Ectodermal cell (in vitro differentiated cells): ENCODE results near the gene LRRC23.
"Not testable (repeated sequence)": the region's sequence is repeated elsewhere in the genome, so short reads cannot be mapped to it uniquely, and the experiment has no call there.

ENCODE experiments used
- H3K27ac ChIP-seq: 2 replicates; pipeline ENCODE4 v1.7.0; 2013; ENCODE audit warnings: mild to moderate bottlenecking, low read depth, low read length; ENCODE audit not compliant: insufficient read depth, poor library complexity, severe bottlenecking
- H3K27me3 ChIP-seq: 2 replicates; pipeline ENCODE4 v1.7.0; 2013; ENCODE audit warnings: mild to moderate bottlenecking, low read length; ENCODE audit not compliant: insufficient read depth, control insufficient read depth, poor library complexity, severe bottlenecking
- H3K36me3 ChIP-seq: one replicate; pipeline ENCODE4 v1.7.0; 2013; ENCODE audit warnings: low read length; ENCODE audit not compliant: control insufficient read depth, insufficient read depth
- H3K4me1 ChIP-seq: one replicate; pipeline ENCODE4 v1.7.0; 2013; ENCODE audit warnings: low read length; ENCODE audit not compliant: control insufficient read depth, insufficient read depth
- H3K4me3 ChIP-seq: 2 replicates; pipeline ENCODE4 v1.7.0; 2013; ENCODE audit warnings: low read depth, low read length, control low read depth; ENCODE audit not compliant: insufficient read depth
- H3K9me3 ChIP-seq: 2 replicates; pipeline ENCODE4 v1.7.0; 2013; ENCODE audit warnings: mild to moderate bottlenecking, low read length, moderate library complexity; ENCODE audit not compliant: control insufficient read depth
- WGBS, 2 experiments: methylation state at CpG; one replicate each; pipeline ENCODE4 v1.1.7; 2013; ENCODE audit warnings: missing lambda C conversion rate in 2 of 2; 5-methylcytosine and 5-hydroxymethylcytosine counted together

Gene LRRC23

DNA sequence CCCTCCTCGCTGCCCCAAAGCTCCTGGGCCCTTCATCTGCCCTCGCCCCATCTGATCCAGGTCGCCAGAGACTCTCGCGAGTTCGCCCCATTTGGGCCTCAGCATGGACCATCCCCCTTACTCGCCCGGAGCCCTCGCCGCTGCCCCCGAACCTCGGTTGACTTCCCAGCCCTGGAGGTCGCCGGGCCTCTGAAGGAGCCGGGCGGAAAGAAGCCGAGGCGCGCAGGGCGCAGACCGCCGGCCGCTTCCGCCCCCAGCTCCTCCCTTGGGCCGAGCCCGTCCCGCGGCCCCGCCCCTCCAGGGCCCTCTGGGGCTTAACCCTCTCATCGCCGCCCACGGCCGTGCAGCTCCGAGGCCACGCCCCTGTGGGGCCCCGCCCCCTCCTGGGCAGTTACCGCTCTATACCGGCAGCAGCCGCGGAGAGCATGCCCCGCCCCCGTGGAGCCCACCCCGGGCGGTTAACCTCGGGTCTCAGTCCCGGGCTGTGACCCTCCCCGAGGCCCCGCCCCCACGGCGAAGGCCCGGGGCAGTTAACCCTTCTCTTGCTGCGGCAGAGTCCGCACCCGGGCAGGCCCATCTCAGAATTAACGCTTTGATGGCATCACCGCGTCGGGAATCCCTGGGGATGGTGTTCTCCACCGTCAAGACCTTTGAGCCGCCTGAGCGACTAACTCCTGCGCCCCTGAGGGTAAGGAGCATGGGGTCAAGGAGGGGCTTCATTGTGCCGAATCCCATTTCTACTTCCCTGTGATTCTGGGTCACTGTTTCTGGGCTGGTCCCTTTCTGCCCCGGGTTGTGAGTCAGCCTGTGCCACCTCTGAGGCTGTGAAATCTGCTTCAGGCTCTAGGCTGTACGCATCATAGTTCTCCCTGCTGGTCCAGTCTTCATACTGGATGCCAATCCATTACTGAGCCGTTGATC, 31.3 kb upstream of the LRRC23 start, which contains the start of gene SPSB2:
TSS of gene SPSB2 (minus strand) at position 210 of the 921 bp plus-strand sequence. CDS start 402 bp downstream, outside the sequence.
- no peaks in the 10 kb centered on the region for H3K27me3 ChIP-seq
- 1% methylated on average over 66 of the region's 66 CpGs for WGBS, 2 experiments

DNA sequence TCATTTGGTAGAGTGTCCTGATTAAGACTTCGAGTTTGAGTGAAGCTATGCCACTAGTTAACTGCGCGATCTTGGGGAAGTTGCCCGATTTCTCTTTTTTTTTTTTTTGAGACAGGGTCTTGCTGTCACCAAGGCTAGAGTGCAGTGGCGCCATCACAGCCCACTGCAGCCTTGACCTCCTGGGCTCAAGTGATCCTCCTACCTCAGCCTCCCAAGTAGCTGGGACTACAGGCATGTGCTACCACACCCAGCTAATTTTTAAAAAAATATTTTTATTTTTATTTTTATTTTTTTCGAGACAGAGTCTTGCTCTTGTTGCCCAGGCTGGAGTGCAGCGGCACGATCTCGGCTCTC, 30.6 kb upstream of the LRRC23 start:
- 68 to 70% methylated on average over 9 of the region's 9 CpGs for WGBS, 2 experiments
- Histone ChIP-seq H3K27ac (peak overlapping the region; percentile 82), H3K4me3 (peak overlapping the region; percentile 62), H3K36me3 (peaks cover 20% of the 10 kb centered on the region)
- H3K27me3 ChIP-seq, H3K4me1 ChIP-seq, H3K9me3 ChIP-seq: not testable (repeated sequence)

More for the DNA sequence above, 31.3 kb upstream of the LRRC23 start, which contains the start of gene SPSB2:
- H3K27ac ChIP-seq, result peak within 1 kb of the TSS; percentile 82
- H3K36me3 ChIP-seq, result peaks cover 20% of the 10 kb centered on the region
- peaks cover 5% of the 10 kb centered on the region for H3K4me1 ChIP-seq
- H3K4me3 ChIP-seq, result peak within 1 kb of the TSS; percentile 62
- H3K9me3 ChIP-seq, result no peaks in the 10 kb centered on the region

DNA sequence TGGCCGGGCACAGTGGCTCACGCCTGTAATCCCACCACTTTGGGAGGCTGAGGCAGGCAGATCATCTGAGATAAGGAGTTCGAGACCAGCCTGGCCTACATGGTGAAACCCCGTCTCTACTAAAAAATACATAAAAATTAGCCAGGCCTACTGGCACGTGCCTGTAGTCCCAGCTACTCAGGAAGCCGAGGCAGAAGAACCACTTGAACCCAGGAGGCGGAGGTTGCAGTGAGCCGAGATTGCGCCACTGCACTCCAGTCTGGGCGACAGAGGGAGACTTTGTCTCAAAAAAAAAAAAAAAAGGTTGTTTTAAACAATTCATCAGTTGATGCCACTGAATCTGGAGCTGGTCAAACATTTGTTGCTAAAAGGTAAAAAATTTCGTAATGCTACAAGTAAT, 24.8 kb upstream of the LRRC23 start:
- H3K27ac ChIP-seq, H3K9me3 ChIP-seq, H3K27me3 ChIP-seq, H3K36me3 ChIP-seq, H3K4me1 ChIP-seq, H3K4me3 ChIP-seq: not testable (repeated sequence)
- WGBS, 2 experiments, result 92 to 94% methylated on average over 10 to 11 of the region's 11 CpGs

DNA sequence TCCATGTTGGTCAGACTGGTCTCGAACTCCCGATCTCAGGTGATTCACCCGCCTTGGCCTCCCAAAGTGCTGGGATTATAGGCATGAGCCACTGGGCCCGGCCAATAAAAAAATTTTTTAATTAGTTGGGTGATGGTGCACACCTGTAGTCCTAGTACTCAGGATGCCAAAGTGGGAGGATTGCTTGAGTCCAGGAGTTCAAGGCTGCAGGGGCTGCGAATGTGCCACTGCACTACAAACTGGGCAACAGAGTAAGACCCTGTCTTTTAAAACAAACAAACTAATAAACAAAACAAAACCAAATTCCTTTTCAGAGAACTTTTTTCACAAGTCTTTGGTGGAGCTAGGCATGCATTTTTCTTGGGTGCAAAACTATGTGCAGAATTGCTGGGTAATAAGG, 21.4 kb upstream of the LRRC23 start:
- no peaks in the 10 kb centered on the region for H3K9me3 ChIP-seq
- peaks cover 6% of the 10 kb centered on the region for H3K4me1 ChIP-seq
- H3K27me3 ChIP-seq, result no peaks in the 10 kb centered on the region
- 90 to 96% methylated on average over 5 of the region's 5 CpGs for WGBS, 2 experiments
- no peaks in the 10 kb centered on the region for H3K36me3 ChIP-seq
- no peak overlapping the region for H3K4me3 ChIP-seq
- H3K27ac ChIP-seq, result no peak overlapping the region

DNA sequence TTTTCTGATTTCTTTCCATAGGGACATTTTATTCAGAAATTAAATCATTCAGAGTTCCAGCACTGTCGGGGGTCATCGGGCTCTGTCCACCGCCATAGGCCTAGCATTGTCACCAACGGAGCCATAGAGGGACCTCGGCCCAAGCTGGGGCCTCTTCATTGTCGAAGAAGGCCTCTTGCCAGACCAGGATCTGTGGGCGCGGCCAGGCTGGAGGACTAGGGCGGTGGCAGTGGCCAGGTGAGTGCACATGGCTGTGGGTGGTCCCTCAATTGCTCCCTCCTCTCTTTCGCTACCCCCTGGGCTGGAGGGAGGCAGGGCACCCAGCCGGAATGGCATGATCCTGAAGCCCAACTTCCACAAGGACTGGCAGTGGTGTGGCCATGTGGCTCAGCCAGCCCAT, 20.9 kb upstream of the LRRC23 start:
- no peak overlapping the region for H3K4me3 ChIP-seq
- H3K4me1 ChIP-seq, result peaks cover 6% of the 10 kb centered on the region
- no peaks in the 10 kb centered on the region for H3K36me3 ChIP-seq
- no peaks in the 10 kb centered on the region for H3K9me3 ChIP-seq
- H3K27me3 ChIP-seq, result no peaks in the 10 kb centered on the region
- 95 to 97% methylated on average over 11 of the region's 11 CpGs for WGBS, 2 experiments
- no peak overlapping the region for H3K27ac ChIP-seq

DNA sequence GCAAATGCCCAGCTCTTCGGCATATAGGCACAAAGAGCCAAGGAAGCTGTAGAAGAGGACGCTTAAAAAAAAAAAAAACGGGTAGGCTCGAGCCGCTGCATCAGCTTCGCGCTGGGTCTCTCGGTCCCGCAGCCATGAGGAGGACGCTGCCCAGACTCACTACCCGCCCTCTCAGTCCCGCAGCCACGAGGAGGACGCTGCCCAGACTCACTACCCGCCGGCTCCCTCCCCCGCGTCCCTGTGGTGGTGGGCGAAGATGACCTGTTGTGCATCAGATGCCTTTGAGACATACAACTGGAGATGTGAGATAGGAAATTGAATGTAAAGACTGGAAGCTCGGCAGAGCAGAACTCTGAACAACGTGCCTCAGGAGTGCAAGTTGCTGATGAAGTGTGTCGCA, 20.1 kb upstream of the LRRC23 start:
- no peaks in the 10 kb centered on the region for H3K36me3 ChIP-seq
- peaks cover 6% of the 10 kb centered on the region for H3K4me1 ChIP-seq
- 83 to 86% methylated on average over 22 of the region's 22 CpGs for WGBS, 2 experiments
- H3K4me3 ChIP-seq, result no peak overlapping the region
- no peaks in the 10 kb centered on the region for H3K9me3 ChIP-seq
- no peaks in the 10 kb centered on the region for H3K27me3 ChIP-seq
- H3K27ac ChIP-seq, result no peak overlapping the region

DNA sequence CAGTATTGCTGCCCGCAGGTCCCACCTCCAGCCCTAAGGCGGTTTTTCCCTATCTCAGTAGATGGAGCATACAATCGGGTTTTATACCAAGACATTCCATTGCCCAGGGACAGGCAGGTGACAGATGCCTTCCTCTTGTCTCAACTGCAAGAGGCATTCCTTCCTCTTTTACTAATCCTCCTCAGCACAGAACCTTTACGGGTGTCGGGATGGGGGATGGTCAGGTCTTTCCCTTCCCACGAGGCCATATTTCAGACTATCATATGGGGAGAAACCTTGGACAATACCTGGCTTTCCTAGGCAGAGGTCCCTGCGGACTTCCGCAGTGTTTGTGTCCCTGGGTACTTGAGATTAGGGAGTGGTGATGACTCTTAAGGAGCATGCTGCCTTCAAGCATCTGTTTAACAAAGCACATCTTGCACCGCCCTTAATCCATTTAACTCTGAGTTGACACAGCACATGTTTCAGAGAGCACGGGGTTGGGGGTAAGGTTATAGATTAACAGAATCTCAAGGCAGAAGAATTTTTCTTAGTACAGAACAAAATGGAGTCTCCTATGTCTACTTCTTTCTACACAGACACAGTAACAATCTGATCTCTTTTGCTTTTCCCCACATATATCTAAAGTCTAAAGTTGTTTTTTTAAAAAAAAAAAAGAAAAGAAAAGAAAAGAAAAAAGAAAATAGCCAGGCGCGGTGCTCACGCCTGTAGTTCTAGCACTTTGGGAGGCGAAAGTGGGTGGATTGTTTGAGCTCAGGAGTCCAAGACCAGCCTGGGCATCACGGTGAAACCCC, 18.2 kb upstream of the LRRC23 start:
- not testable (repeated sequence) for H3K27me3 ChIP-seq, H3K9me3 ChIP-seq, H3K4me1 ChIP-seq, H3K36me3 ChIP-seq, H3K4me3 ChIP-seq, H3K27ac ChIP-seq
- WGBS, 2 experiments, result 37 to 44% methylated on average over 11 of the region's 15 CpGs

DNA sequence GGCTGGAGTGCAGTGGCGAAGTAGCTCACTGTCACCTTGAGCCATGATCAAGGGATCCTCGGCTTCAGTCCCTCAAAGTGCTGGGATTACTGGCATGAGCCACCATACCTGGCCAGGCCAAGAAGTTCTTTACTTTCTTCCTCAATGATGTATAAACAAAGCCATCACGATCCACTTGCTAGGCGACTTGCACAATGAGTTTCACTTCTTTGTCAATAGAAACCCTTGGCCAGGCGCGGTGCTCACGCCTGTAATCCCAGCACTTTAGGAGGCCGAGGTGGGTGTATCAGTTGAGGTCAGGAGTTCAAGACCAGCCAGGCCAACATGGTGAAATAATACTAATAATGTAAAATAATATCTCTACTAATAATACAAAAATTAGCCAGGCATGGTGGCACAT, 17.2 kb upstream of the LRRC23 start:
- peaks cover 6% of the 10 kb centered on the region for H3K4me1 ChIP-seq
- H3K36me3 ChIP-seq, result no peaks in the 10 kb centered on the region
- 88 to 91% methylated on average over 8 of the region's 8 CpGs for WGBS, 2 experiments
- no peaks in the 10 kb centered on the region for H3K27me3 ChIP-seq
- no peak overlapping the region for H3K4me3 ChIP-seq
- no peak overlapping the region for H3K27ac ChIP-seq
- no peaks in the 10 kb centered on the region for H3K9me3 ChIP-seq

DNA sequence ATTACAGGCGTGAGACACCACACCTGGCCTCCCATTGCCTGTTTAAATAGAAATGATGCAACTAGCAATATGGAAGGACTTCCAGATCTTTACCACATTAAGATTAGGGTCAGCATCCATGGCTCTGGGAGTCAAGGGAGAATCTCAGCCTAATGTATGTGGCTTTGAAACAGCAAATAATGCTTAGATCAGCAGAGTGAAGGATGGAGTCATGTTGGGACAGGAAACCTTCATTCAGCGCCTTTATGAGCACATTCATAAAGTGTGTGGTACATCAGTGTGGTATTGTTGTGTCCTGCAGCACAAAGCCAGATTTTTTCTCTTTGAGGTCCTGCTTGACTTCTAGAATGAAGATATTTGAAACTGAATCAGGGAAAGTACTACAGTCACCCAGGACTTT, 16.3 kb upstream of the LRRC23 start:
- Histone ChIP-seq H3K9me3 (no peaks in the 10 kb centered on the region), H3K4me3 (no peak overlapping the region), H3K4me1 (peaks cover 6% of the 10 kb centered on the region), H3K36me3 (no peaks in the 10 kb centered on the region), H3K27ac (no peak overlapping the region), H3K27me3 (no peaks in the 10 kb centered on the region)
- 86 to 92% methylated on average over 2 of the region's 2 CpGs for WGBS, 2 experiments

DNA sequence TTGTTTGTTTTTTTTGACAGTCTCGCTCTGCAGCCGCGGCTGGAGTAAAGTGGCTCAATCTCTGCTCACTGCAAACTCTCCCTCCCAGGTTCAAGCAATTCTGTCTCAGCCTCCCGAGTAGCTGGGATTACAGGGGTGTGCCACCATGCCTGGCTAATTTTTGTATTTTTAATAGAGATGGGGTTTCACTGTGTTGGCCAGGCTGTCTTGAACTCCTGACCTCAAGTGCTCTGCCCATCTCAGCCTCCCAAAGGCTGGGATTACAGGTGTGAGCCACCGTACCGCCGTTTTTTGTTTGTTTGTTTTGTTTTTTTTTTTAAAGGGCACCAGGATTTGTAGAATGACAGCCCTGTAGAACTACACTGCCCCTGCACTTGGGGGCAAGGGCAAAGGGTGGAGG, 15.8 kb upstream of the LRRC23 start:
- 86 to 90% methylated on average over 7 of the region's 7 CpGs for WGBS, 2 experiments
- H3K27ac ChIP-seq, H3K9me3 ChIP-seq, H3K4me1 ChIP-seq, H3K4me3 ChIP-seq, H3K36me3 ChIP-seq, H3K27me3 ChIP-seq: not testable (repeated sequence)
